Measurements from ENCODE around the gene TEX2.

DNA sequence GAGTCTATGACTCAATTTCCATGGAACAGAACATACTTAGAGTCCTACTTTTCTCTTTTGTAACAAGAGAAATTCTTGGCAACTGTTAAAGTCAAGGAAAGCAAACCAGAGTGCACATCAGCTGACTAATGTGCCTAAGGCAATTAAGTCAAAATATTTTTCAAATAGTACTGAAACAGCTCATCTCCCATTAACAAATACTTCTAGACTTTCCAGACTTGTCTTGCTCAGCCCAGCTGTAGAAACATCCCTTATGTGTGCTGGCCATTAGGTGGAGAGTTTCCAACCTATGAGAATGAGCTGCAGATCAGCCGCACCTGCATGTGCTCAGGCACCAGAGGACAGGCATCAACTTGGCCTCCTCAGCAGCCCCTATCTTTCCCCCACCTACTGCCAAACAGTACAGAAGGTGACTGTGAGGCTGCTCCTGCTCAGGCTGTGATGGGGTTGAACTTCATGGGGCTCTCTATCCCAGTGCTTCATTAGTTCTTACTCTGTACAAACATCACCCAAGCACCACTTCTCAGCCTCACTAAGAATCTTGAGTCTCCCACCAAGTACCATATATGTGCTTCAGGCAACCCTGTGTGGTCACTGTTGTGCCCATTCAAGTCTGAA is 32.2 kb downstream of the TEX2 start:
- TF ChIP-seq, protein P1, sequence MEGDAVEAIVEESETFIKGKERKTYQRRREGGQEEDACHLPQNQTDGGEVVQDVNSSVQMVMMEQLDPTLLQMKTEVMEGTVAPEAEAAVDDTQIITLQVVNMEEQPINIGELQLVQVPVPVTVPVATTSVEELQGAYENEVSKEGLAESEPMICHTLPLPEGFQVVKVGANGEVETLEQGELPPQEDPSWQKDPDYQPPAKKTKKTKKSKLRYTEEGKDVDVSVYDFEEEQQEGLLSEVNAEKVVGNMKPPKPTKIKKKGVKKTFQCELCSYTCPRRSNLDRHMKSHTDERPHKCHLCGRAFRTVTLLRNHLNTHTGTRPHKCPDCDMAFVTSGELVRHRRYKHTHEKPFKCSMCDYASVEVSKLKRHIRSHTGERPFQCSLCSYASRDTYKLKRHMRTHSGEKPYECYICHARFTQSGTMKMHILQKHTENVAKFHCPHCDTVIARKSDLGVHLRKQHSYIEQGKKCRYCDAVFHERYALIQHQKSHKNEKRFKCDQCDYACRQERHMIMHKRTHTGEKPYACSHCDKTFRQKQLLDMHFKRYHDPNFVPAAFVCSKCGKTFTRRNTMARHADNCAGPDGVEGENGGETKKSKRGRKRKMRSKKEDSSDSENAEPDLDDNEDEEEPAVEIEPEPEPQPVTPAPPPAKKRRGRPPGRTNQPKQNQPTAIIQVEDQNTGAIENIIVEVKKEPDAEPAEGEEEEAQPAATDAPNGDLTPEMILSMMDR (conservative IDR thresholded peaks at IDR 0.05; ENCODE audit: low read depth in 2 of 2), result no peak
- TF ChIP-seq EZH2 (IDR thresholded peaks at IDR 0.05; ENCODE audit: low read depth, unreplicated experiment), result no peak
- no peak for TF ChIP-seq POLR2AphosphoS5 (IDR thresholded peaks at IDR 0.05; ENCODE audit: low read depth)
- no peak for TF ChIP-seq CREB1 (CRISPR knock-in tag; IDR thresholded peaks at IDR 0.05; ENCODE audit: low read depth)
- no peak for TF ChIP-seq JUNB (IDR thresholded peaks at IDR 0.05; ENCODE audit: unreplicated experiment)
- TF ChIP-seq EZH2phosphoT487 (IDR thresholded peaks at IDR 0.05; ENCODE audit: unreplicated experiment), result no peak
- TF ChIP-seq, protein P2, sequence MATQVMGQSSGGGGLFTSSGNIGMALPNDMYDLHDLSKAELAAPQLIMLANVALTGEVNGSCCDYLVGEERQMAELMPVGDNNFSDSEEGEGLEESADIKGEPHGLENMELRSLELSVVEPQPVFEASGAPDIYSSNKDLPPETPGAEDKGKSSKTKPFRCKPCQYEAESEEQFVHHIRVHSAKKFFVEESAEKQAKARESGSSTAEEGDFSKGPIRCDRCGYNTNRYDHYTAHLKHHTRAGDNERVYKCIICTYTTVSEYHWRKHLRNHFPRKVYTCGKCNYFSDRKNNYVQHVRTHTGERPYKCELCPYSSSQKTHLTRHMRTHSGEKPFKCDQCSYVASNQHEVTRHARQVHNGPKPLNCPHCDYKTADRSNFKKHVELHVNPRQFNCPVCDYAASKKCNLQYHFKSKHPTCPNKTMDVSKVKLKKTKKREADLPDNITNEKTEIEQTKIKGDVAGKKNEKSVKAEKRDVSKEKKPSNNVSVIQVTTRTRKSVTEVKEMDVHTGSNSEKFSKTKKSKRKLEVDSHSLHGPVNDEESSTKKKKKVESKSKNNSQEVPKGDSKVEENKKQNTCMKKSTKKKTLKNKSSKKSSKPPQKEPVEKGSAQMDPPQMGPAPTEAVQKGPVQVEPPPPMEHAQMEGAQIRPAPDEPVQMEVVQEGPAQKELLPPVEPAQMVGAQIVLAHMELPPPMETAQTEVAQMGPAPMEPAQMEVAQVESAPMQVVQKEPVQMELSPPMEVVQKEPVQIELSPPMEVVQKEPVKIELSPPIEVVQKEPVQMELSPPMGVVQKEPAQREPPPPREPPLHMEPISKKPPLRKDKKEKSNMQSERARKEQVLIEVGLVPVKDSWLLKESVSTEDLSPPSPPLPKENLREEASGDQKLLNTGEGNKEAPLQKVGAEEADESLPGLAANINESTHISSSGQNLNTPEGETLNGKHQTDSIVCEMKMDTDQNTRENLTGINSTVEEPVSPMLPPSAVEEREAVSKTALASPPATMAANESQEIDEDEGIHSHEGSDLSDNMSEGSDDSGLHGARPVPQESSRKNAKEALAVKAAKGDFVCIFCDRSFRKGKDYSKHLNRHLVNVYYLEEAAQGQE (IDR thresholded peaks at IDR 0.05; ENCODE audit: unreplicated experiment), result no peak
- no peak for TF ChIP-seq ETS1 (IDR thresholded peaks at IDR 0.05)
